Left lobe of liver (tissue), 1 donor: ENCODE results near the gene PRPF38B. TPM values are rescaled to one million over a fixed set of nuclear protein-coding genes. Genes with fewer than 3 reads are reported as not detected.

Experiments used
- total RNA-seq: library from RNA; stranded (reverse); gene quantifications from one replicate; pipeline ENCODE4 v1.2.1, GENCODE V29; 2021
- donor health status: DM: no; HTN: yes; CAD: no.

Gene PRPF38B
- total RNA-seq, 1 donor from 2014 or later: 12.0 TPM

Other genes with a start within 250 kb of the PRPF38B start
- gene NBPF6, start 242.0 kb upstream of the PRPF38B start, total RNA-seq: not detected
- gene EEIG2, start 132.2 kb upstream of the PRPF38B start, total RNA-seq: 1.5 TPM
- 0.58 TPM for gene HENMT1, start 31.2 kb upstream of the PRPF38B start, total RNA-seq
- not detected for gene FNDC7, start 20.6 kb downstream of the PRPF38B start, total RNA-seq
- gene STXBP3, start 54.4 kb downstream of the PRPF38B start, total RNA-seq: 16.2 TPM
- not detected for gene AKNAD1, start 164.8 kb downstream of the PRPF38B start, total RNA-seq
- 0.20 TPM for gene GPSM2, start 184.7 kb downstream of the PRPF38B start, total RNA-seq